K562 (cell line): ENCODE results near the gene GET3. TPM values are rescaled to one million over a fixed set of nuclear protein-coding genes. Genes with fewer than 3 reads are reported as not detected.

Source experiments
- HBP1 ChIP-seq: fragments of 450-650 bp; formaldehyde crosslinking; IDR thresholded peaks from 2 replicates; pipeline ENCODE4 v1.4.0; 2022; ENCODE audit warnings: missing genetic modification characterization
- RAD51 ChIP-seq: fragments of 450-650 bp; IDR thresholded peaks from 2 replicates; pipeline ENCODE4 v1.7.1; 2016; ENCODE audit warnings: low read depth, mild to moderate bottlenecking, borderline replicate concordance
- SREBF2 ChIP-seq: sonication (generic); formaldehyde crosslinking; IDR thresholded peaks from 2 replicates; pipeline ENCODE4 v1.4.0; 2020; ENCODE audit warnings: mild to moderate bottlenecking, missing genetic modification reagents
- ZBTB17 ChIP-seq: fragments of 450-650 bp; formaldehyde crosslinking; IDR thresholded peaks from 2 replicates; pipeline ENCODE4 v1.4.0; 2020; ENCODE audit warnings: mild to moderate bottlenecking
- ZBTB40 ChIP-seq, 2 experiments: fragments of 450-650 bp in 1 of 2; sonication (generic) in 1 of 2; formaldehyde crosslinking in 1 of 2; IDR thresholded peaks; 2 replicates each; pipeline versions ENCODE4 v1.7.1 to v1.9.0; 2016 to 2022; ENCODE audit warnings: inconsistent platforms in 1 of 2, mild to moderate bottlenecking in 1 of 2, missing genetic modification reagents in 1 of 2
- ZNF764 ChIP-seq: fragments of 250-450 bp; sonication (Bioruptor Pico); IDR thresholded peaks from 2 replicates; pipeline ENCODE4 v1.4.0; 2020; ENCODE audit warnings: low read depth, mild to moderate bottlenecking, moderate library complexity
- polyA plus RNA-seq, 8 experiments: library from polyadenylated mRNA; depleted of rRNA in 4 of 8; stranded (reverse) in 5 of 8; unstranded in 3 of 8; fragments of >200 nt; fragmentation: Nextera tagmentation in 2 of 8; fragmentation: Illumina TruSeq in 1 of 8; extraction: Ambion mirVana in 2 of 8; extraction: Trizol in 1 of 8; gene quantifications; 2 replicates each; pipeline versions ENCODE4 v1.2.1 to v1.2.3, GENCODE V29; 2011 to 2014; ENCODE audit warnings: inconsistent platforms in 1 of 8, missing spikeins in 1 of 8
- total RNA-seq, 7 experiments: library from RNA; depleted of rRNA in 6 of 7; stranded (reverse); fragments of >200 nt in 6 of 7; fragmentation: Illumina TruSeq in 2 of 7; extraction: Trizol in 2 of 7; gene quantifications; 2 replicates each; pipeline versions ENCODE4 v1.2.1 to v1.2.3, GENCODE V29; 2011 to 2021; ENCODE audit warnings: low replicate concordance in 1 of 7

Gene GET3
- total and polyA plus RNA-seq, 9 of the 15 experiments (the other 6 are each of a cell fraction or from before 2014, with no cell fraction given): 8.3 to 83.5 (median 51.8) TPM

GRCh38 chr19:12782424-12783290 is 45.4 kb downstream of the GET3 start (continued):
- no peak for TF ChIP-seq ZBTB40 (IDR thresholded peaks at IDR 0.05)
- no peak for TF ChIP-seq ZBTB40 (CRISPR knock-in tag; IDR thresholded peaks at IDR 0.05)
- TF ChIP-seq ZBTB17 (CRISPR knock-in tag): 0 out of 2 replicates have a peak, but pooled peaks have one; percentile 59
- no peak for TF ChIP-seq SREBF2 (CRISPR knock-in tag)
- no peak for TF ChIP-seq HBP1
- no peak for TF ChIP-seq ZNF764 (CRISPR knock-in tag)
- TF ChIP-seq RAD51: no peak
